HG03097 (cell line): ENCODE results near the gene NSD1.
"Not testable (repeated sequence)": the region's sequence is repeated elsewhere in the genome, so short reads cannot be mapped to it uniquely, and the experiment has no call there.

ENCODE experiments used
- ATAC-seq: cut with Tn5 transposase; IDR thresholded peaks from one replicate; pipeline ENCODE4 v1.9.1; 2021; ENCODE audit not compliant: unreplicated experiment, low FRiP score

NSD1 gene

DNA sequence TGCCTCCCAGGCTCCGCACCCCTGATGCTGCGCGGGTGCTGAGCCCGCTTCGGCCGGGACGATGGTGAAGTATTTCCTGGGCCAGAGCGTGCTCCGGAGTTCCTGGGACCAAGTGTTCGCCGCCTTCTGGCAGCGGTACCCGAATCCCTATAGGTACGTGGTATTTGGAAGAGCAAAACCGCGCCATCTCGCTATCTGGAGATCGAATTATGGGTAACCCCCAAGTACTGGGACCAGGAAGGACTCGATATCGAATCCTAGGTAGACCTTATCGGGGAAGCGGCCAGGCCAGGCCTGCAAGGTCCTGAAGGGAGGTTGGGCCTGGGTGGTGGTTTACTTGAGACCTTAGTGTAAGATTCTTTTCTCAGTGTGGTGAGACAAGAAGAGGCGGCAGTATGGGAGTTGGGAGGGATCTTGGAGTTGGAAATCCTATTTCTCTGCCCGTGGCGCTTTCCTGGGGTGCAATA, 170.4 kb downstream of the NSD1 start:
- no peak for ATAC-seq

DNA sequence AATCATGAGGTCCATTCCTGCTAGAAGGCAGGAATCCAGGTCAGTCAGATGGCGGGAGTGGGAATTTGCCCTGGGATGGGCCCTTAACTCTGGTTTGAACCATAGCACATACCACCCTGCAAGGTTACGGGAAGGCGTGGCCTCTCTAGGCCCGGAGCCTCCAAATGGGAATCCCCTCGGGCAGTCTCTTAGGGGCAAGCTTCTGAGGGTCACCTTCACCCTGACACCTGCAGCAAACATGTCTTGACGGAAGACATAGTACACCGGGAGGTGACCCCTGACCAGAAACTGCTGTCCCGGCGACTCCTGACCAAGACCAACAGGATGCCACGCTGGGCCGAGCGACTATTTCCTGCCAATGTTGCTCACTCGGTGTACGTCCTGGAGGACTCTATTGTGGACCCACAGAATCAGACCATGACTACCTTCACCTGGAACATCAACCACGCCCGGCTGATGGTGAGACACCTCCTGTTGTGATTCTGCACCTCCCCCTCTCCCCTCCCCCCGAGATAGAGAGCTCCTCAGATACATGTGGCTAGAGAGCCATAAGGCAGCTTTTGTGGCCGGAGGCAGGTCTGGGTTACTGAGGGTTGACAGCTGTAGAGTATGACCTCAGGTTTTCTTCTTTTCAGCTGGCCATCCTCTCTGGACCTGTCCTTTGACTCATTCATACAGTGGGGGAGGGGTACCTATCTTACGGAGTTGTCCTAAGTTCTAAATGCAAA, 171.0 kb downstream of the NSD1 start:
- no peak for ATAC-seq

DNA sequence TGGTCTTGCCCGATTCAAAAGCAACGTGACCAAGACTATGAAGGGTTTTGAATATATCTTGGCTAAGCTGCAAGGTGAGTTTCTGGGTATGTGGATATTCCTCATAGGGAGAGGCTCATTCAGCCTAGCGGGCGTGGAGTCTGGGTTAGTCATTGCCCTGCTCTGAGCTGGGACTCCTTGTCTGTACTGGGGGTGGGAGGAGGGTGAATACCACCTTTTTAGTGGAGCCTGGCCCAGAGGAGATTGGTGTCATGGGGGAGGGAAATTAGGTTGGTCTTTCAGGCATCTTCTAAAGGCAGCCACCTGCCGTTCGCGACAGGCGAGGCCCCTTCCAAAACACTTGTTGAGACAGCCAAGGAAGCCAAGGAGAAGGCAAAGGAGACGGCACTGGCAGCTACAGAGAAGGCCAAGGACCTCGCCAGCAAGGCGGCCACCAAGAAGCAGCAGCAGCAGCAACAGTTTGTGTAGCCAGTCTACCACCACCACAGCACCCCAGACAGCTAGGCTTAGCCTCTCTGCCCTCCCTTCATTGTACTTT, 172.6 kb downstream of the NSD1 start:
- not testable (repeated sequence) for ATAC-seq

GRCh38 chr5:177306674-177307543, 173.3 kb downstream of the NSD1 start:
- no peak for ATAC-seq

DNA sequence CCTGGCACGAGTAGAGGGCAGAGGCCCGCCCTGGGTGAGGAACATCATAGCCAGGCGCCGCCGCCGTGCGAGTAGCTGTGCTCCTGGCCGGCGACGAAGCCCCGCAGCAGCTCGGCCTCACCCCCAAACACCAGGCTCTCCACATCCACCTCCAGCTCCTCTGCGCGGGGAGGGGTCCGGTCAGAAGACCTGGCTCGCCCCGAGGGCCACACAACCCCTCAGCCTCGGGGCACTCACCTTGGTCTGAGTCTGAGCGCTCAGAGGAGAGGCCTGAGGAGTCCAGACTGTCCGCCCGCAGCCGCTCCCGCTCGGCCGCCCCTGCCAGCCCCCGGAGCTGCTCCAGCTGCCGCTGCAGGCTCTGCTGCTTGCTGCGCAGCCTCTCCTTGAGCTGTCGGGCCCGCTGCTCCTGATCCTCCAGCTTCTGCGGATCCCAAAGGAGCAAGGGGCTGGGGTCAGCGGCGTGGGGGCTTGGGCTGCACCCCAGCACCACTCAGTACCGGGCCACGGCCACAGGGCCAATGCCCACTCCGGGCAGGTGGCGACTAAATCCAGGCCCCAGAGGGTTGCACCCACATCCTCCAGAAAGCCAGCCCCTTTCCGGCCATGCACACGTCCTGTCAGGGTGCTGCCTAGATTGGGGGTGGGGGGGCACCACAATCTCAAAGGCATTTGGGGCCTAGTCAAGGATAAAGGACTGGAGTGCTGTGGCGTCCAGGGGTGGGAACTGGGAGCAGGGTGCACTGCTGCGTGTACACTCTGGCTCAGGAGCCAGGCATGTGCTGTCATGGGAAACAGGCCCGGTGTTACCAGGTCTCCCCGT, 174.2 kb downstream of the NSD1 start:
- ATAC-seq, result no peak

DNA sequence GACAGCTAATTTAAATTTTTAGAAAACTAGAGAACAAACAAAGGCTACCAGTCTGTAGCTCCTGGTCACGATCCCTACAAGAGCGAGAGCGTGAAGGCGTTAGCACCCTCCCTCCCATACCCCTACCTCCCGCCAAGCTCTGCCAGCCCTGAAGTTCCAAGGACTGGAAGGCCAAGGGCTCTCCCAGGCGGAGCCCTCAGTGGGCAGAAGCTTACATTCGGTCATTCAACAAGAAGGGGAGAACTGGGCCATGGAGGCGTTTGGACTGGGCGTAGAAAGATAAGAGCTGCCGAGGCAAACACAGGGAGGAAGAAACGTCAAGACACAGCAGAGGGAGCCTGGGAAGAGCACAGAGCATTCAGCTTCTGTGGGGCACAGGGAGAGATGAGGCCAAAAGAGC, 175.2 kb downstream of the NSD1 start:
- no peak for ATAC-seq

- ATAC-seq, result no peak
Measured at GRCh38 chr5:177309351-177310191, 176.0 kb downstream of the NSD1 start.

DNA sequence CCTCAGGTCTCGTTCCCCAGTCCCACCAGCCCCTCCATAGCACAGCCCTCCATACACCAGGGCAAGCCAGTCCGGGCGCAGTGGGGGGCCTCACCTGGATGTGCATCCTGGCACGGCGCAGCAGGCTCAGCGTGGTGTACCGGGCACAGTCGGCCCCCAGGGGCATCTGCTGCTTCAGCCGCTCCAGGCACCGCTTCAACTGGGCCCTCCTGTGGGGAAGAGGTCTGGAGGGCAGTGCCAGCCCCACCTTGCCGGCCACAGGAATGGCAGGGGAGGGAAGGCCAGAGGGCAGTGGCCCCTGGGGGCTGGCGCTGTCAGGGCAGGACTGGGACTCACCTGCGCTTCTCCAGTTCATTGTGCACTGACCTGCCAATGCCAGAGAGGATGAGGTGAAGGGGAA, 176.8 kb downstream of the NSD1 start:
- no peak for ATAC-seq

DNA sequence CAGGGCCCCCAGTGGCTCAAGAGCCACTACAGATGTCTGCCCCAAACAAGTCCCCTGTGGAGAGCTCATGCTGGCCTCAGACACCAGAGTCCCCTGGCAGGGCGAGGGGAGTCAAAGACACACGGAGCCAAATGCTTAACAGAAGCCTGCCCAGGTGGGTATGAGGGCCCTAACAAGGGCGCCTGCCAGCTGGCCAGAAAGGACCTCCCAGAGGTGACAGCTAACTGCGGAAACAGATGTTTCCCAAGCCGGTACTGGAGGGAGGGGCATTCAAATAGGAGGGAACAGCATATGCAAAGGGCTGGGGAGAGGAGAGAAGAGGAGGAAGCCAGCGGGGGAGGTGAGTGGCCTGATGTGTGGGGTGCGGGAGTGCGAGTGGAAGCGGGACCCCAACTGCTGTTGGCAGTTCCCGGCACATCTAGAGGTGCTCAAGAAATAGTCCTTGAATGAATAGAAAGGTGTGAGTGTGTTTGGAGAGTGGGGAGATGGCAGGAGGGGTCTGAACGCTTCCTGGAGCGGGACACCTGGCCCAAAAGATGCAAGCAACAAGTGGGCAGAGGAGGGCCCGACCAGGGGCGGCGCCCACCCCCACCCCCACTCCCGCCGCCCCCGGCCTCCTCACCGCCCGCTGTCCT, 177.3 kb downstream of the NSD1 start:
- ATAC-seq, result no peak

GRCh38 chr5:177311392-177311722, 177.8 kb downstream of the NSD1 start:
- ATAC-seq, result no peak

- peak; percentile 60 for ATAC-seq
Measured at GRCh38 chr5:177311723-177312648, 178.4 kb downstream of the NSD1 start, which contains the start of gene MXD3. Gene MXD3, minus strand, starts transcription at chr5:177311898. Its CDS starts 68 bp downstream, at chr5:177311830.

GRCh38 chr5:177312649-177313181, 179.1 kb downstream of the NSD1 start:
- ATAC-seq, result peak; percentile 21

DNA sequence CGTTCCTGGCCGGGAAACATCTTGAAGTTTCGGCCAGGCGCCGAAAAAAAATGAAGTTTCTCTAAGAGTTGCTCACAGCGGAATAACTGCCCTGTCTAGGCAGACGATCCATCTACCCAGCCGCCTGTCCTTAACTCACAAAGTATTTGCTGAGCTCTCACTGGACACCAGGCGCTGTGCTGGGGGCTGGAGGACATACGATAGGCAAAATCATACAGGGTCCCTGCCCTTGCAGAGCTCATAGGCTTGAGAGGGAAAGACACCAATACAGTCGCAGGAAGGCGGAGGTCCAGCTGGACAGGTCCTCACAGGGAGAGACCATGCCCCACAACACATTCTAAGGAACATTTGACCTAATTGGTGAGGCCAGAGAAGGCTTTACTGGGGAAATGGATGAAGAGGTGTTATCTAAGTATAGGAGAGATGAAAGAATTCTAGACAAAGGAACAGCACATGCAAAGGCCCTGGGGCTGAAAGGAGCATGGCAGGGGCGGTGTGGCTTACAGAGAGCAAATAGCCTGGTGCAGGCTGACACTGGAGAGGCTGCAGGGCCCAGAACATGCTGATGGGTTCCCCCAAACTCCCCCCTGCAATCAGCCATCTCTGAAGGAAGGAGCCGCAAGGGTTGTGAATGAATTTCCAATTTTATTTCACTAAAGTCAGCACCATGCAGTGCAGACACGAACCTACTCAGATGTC, 180.1 kb downstream of the NSD1 start:
- ATAC-seq, result no peak

GRCh38 chr5:177314376-177315342, 181.1 kb downstream of the NSD1 start:
- ATAC-seq, result no peak

DNA sequence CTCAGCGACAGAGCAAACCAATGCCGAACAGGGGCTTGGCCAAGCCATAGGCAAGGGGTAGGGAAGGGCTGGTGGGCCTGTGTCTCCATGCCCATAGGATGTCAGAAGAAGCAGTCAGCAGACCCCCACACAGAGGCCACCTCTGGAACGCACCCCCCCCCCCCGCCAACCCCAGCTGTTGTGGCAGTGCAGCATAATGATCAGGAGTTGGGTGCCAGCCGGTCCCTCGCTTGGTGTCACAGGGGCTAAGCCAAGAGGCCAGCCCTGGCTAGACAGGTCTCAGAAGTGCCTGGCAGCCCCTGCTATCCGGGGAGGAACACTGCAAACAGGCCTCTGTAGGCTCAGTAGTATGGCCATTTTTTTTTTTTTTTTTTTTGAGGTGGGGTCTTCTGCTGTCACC, 181.8 kb downstream of the NSD1 start:
- ATAC-seq, result no peak

GRCh38 chr5:177316005-177316404, 182.4 kb downstream of the NSD1 start:
- ATAC-seq, result no peak
